ENCODE data around the gene PNPLA2.

Gene PNPLA2

DNA sequence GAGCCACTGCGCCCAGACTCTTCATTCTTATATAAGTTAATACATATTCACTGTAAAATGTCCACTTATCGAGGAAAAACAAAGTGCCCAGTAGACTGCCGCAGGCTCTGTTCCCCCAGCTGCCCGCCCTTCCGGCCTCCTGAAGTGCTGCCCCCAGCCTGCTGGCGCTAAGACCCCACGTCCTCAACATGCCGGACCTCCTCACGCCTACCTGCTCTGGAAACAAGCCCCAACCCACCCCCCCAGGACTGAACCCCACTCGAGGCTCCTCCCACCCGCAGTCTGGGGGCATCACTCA, 42.5 kb upstream of the PNPLA2 start:
- Histone ChIP-seq H3K27me3 (ENCODE audit: insufficient read depth, low read depth) (no peaks in the 10 kb centered on the region), H3K36me3 (ENCODE audit: insufficient read depth) (no peaks in the 10 kb centered on the region), H3K4me2 (peak overlapping the region; percentile 76), H3K9ac (peak overlapping the region; percentile 88), H2AFZ (ENCODE audit: low read depth) (no peak overlapping the region), H3K4me1 (ENCODE audit: low read depth, poor library complexity, severe bottlenecking) (peaks cover 12% of the 10 kb centered on the region), H3K79me2 (ENCODE audit: insufficient read depth, low read depth) (peaks cover 42% of the 10 kb centered on the region), H3K27ac (peak overlapping the region; percentile 56; the same call in 1 of the 2 replicates), H3K4me3 (IDR thresholded peaks at IDR 0.05; ENCODE audit: insufficient read depth, low read depth, low read length) (no peak overlapping the region), H4K20me1 (ENCODE audit: insufficient read depth) (no peaks in the 10 kb centered on the region)
- TF ChIP-seq, protein P1, sequence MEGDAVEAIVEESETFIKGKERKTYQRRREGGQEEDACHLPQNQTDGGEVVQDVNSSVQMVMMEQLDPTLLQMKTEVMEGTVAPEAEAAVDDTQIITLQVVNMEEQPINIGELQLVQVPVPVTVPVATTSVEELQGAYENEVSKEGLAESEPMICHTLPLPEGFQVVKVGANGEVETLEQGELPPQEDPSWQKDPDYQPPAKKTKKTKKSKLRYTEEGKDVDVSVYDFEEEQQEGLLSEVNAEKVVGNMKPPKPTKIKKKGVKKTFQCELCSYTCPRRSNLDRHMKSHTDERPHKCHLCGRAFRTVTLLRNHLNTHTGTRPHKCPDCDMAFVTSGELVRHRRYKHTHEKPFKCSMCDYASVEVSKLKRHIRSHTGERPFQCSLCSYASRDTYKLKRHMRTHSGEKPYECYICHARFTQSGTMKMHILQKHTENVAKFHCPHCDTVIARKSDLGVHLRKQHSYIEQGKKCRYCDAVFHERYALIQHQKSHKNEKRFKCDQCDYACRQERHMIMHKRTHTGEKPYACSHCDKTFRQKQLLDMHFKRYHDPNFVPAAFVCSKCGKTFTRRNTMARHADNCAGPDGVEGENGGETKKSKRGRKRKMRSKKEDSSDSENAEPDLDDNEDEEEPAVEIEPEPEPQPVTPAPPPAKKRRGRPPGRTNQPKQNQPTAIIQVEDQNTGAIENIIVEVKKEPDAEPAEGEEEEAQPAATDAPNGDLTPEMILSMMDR (conservative IDR thresholded peaks at IDR 0.05; ENCODE audit: low read depth, low read length) = no peak

DNA sequence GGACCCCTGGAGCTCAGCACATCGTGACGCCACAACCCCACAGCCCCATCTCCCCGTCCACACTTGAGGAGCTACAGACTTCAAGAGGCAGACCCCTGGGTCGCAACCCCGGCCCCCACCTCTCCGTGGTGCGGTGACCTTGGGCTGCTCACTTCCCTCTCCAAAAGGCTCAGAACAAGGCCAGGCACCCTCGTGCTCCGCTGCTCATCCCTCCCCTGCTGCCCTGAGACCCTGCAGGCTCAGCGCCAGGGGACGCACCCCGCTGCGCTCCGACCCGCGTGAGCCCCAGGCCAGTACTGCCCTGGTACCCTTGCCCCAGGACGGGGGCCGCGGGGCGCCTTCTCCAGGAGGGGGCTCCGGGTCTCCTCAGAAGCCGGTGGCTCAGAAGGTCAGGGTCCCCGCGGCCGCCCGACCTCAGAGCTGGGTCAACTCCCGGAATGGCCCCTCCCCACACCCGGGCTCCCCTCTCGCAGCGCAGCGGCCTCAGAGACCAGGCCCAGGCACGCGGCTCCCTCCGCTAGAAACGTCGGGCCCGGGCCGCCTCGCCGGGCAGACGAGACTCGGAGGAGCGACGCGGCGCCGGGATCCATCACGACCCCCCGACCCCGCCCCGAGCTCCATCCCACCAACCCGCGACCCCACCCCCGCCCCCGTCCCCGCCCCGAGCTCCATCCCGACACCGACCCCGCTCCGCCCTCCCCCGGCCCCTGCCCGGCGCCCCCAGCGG, 42.0 kb upstream of the PNPLA2 start:
- peak overlapping the region; percentile 56 for H3K27ac ChIP-seq
- peak overlapping the region; percentile 88 for H3K9ac ChIP-seq
- H3K4me1 ChIP-seq (ENCODE audit: low read depth, poor library complexity, severe bottlenecking) = peaks cover 12% of the 10 kb centered on the region
- peaks cover 42% of the 10 kb centered on the region for H3K79me2 ChIP-seq (ENCODE audit: insufficient read depth, low read depth)
- no peak overlapping the region for H3K4me3 ChIP-seq (IDR thresholded peaks at IDR 0.05; ENCODE audit: insufficient read depth, low read depth, low read length)
- no peaks in the 10 kb centered on the region for H3K36me3 ChIP-seq (ENCODE audit: insufficient read depth)
- H3K4me2 ChIP-seq = peak overlapping the region; percentile 76
- H4K20me1 ChIP-seq (ENCODE audit: insufficient read depth) = no peaks in the 10 kb centered on the region
- H3K27me3 ChIP-seq (ENCODE audit: insufficient read depth, low read depth) = no peaks in the 10 kb centered on the region
- TF ChIP-seq, protein P1 (conservative IDR thresholded peaks at IDR 0.05; ENCODE audit: low read depth, low read length) = no peak
- H2AFZ ChIP-seq (ENCODE audit: low read depth) = no peak overlapping the region

DNA sequence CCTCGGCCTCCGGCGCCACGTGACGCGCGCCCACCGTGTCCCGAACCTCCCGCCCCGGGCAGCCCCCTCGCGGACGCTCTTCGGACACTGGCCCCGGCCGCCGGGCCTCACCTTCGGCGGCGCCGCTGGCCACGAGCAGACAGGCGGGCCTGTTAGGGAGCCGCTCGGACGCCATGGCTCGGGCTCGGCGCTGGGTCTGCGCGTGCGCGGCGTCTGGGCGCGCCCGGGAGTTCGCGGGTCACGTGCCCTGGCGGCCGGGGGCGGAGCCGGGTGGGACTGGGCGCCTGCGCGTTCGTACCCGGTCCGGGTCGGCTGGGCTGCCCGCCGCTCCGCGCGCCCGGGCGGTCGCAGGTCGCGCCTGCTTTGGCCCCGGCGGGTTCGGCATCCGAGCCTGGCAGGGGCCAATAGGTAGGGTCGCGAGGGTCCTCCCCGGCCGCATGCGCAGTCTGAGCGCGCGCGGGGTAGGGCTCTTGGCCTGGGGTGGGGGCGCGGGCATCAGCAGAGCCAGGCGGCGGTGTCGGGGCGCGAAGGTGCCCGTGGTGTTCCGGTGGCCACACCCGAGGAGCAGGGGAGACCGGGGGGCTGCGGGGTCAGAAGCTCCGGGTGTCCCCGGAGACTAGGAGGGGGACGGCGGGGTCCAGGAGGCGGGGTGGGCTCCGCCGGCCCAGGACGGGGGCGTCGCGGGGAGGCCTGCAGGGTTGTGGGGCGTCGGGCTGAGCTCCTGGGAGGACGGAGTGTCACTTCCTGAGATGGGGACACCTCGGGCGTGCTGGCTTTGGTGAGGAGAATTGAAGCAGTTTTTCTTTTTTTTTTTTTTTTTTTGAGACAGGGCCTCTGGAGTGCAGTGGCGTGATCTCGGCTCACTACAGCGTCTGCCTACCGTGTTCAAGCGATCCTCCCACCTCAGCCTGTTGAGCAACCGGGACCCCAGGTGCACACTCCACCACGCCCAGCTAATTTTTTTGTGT, 41.1 kb upstream of the PNPLA2 start, which contains the start of gene GATD1:
Gene GATD1, minus strand, starts transcription at position 200 of the 968 bp plus-strand sequence. Its CDS starts 25 bp downstream, at position 175.
- no peaks in the 10 kb centered on the region for H3K36me3 ChIP-seq (ENCODE audit: insufficient read depth)
- H3K4me3 ChIP-seq (IDR thresholded peaks at IDR 0.05; ENCODE audit: insufficient read depth, low read depth, low read length) = no peak within 1 kb of the TSS
- H4K20me1 ChIP-seq (ENCODE audit: insufficient read depth) = no peaks in the 10 kb centered on the region
- H3K79me2 ChIP-seq (ENCODE audit: insufficient read depth, low read depth) = peaks cover 42% of the 10 kb centered on the region
- no peaks in the 10 kb centered on the region for H3K27me3 ChIP-seq (ENCODE audit: insufficient read depth, low read depth)
- peak within 1 kb of the TSS; percentile 56 for H3K27ac ChIP-seq
- peaks cover 12% of the 10 kb centered on the region for H3K4me1 ChIP-seq (ENCODE audit: low read depth, poor library complexity, severe bottlenecking)
- H2AFZ ChIP-seq (ENCODE audit: low read depth) = peak within 1 kb of the TSS; percentile 59; the same call in 1 of the 2 replicates
- H3K9ac ChIP-seq = peak within 1 kb of the TSS; percentile 88
- TF ChIP-seq, protein P1 (conservative IDR thresholded peaks at IDR 0.05; ENCODE audit: low read depth, low read length) = no peak
- peak within 1 kb of the TSS; percentile 76 for H3K4me2 ChIP-seq

DNA sequence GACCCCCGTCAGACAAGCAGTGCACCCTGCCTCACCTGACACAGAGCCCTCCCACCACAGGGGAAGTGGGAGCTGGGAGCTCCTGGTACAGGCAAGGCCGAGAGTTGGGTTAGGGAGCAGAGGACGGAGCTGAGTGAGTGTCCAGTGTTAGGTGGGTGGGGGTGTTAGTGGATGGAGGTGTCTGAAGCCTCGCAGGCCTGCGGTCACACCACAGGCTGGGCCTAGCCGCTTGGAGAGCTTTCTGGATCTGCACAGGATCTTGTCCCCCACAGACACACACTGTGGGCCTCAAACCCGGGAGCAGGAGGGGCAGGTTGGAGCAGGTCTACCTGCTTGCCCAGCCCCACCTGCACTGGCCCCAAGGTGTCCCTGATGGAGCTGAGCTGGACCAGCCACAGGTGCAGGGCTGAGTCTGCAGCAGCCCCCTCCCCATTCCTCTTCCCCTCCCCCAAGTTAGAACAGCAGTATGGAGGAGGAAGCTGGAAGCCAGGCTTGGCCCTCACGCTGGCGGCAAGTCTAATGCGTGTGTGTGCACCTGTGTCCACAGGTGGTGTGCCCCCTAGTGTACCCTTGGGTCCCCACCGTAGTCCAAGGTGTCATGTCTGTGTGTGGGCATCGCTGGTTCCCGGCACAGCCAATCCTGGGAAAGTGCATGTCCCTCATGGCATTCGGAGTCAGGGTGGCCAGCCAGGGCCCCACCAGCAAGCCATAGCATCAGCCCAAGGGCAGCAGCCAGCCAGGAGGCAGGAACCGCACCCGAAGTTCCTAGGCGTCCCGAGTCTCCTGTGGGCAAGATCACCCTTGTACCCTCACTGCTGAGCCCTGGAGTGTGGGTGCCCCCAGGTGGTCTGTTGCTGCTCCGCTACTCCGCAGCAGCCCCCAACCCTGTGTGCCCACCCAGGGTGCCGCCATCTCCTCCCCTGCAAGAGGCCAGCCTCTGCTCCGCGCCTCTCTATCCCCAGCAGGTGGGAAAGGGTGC, 39.4 kb upstream of the PNPLA2 start:
- TF ChIP-seq, protein P1 (conservative IDR thresholded peaks at IDR 0.05; ENCODE audit: low read depth, low read length) = no peak
- no peak overlapping the region for H3K27ac ChIP-seq
- H3K4me1 ChIP-seq (ENCODE audit: low read depth, poor library complexity, severe bottlenecking) = peaks cover 12% of the 10 kb centered on the region
- H3K4me3 ChIP-seq (IDR thresholded peaks at IDR 0.05; ENCODE audit: insufficient read depth, low read depth, low read length) = no peak overlapping the region
- no peak overlapping the region for H3K4me2 ChIP-seq
- no peaks in the 10 kb centered on the region for H3K27me3 ChIP-seq (ENCODE audit: insufficient read depth, low read depth)
- H3K79me2 ChIP-seq (ENCODE audit: insufficient read depth, low read depth) = peaks cover 26% of the 10 kb centered on the region
- no peak overlapping the region for H2AFZ ChIP-seq (ENCODE audit: low read depth)
- no peaks in the 10 kb centered on the region for H4K20me1 ChIP-seq (ENCODE audit: insufficient read depth)
- no peak overlapping the region for H3K9ac ChIP-seq
- H3K36me3 ChIP-seq (ENCODE audit: insufficient read depth) = no peaks in the 10 kb centered on the region

Data from KMS-11 (cell line).